HG03196 (cell line): ENCODE results near the gene ROBO4.

Experiments
- ATAC-seq: cut with Tn5 transposase; IDR thresholded peaks from one replicate; pipeline ENCODE4 v1.9.1; 2021; ENCODE audit not compliant: unreplicated experiment

ROBO4 gene

DNA sequence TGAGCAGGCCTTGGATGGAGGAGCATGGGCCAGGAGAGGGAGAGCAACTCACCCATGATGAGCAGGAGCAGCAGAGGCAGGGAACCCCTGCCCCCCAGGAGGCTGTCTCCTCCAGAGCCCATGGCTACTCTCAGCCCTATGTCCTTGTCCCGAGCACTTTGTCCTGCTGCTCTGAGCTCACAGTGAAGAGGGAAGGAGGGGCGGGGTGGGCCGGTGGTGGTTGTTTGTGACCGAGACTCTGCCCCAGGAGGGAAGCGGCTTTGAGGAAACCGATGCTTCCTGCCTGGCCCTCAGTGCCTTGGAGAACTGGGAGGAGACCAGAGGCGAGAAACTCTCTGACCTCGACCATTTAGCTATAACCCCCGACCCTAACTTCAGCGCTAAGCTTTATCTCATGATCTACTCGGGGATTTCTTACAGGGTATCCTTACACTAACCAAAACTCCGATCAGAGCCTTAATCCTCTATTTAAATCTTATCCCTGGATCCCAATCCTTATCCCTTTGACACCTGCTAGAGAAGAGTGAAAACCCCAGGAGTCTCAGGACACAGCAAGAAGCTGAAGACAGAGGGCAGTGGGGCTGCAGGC, at the start of gene ROBO4:
Gene ROBO4, minus strand, starts transcription at position 192 of the 589 bp plus-strand sequence. Its CDS starts 70 bp downstream, at position 122.
- no peak for ATAC-seq

DNA sequence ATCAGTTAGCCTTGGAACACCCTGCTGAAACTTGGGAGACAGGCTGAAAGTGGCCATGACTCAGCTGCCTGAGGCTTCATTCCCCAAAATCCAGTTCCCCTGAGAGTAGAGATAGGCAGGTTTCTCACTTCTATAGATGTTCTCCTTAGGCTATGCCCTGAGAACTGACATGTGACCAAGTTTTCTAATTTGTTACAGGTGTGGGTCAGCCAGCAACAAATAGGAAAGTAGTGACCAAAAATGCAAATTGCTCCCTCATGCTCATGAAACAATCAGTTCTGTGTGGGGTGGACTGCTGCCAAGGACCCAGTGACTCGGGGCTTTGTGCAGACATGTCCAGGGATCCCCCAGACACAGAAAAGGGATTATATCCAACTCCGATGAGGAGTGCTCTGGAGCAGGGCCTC, 49.1 kb upstream of the ROBO4 start:
- no peak for ATAC-seq

DNA sequence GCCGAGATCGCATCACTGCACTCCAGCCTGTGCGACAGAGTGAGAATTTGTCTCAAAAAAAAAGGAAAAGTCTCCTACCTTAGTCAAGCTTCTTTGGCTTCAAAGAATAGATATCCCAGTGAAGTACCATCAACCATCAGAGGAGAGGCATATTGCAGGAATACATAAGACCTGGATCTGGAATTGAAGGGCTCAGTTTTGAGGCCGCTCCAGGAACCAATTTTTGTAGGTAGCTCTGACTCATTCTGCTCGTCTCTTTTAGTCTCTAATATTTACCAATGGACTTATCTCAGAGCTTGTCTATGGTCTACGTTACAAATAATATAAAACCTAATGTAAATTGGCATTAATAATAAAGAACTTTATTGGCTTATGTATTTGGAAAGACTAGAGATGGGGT, 48.2 kb upstream of the ROBO4 start:
- no peak for ATAC-seq

DNA sequence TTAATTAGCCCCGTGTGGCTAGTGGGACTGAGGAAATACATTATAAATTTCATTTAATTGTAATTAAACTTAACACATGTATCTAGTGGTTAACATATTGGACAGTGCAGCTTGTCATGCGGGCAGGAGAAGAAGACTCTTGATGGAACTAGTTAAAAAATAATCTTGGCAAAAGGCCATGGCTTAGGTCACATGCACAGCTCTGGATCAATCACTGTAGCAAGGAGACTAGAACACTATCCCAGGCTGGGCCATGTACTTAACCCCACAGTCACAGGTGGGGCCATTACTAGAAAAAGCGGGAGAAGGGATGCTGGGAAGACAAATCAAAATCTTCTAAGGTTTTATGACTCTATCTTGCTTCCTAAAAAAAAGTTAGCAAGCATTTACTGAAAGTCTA, 46.9 kb upstream of the ROBO4 start:
- ATAC-seq: no peak

DNA sequence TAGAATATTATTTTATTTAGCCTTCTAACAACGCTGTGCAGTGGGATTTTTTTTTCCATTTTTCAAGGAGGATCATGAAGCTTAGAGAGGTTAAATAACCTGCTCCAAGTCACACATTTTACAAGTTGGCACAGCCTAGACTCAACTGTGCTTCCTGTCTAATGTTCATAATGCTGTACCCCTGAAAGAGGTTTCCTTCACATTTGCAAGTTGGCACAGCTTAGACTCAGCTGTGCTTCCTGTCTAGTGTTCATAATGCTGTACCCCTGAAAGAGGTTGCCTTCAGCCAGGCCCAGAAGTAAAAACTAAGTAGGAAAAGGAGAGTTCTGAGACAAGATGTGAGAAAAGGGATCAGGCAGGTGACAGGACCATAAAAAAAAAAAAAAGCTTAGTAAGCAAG, 46.1 kb upstream of the ROBO4 start:
- no peak for ATAC-seq

DNA sequence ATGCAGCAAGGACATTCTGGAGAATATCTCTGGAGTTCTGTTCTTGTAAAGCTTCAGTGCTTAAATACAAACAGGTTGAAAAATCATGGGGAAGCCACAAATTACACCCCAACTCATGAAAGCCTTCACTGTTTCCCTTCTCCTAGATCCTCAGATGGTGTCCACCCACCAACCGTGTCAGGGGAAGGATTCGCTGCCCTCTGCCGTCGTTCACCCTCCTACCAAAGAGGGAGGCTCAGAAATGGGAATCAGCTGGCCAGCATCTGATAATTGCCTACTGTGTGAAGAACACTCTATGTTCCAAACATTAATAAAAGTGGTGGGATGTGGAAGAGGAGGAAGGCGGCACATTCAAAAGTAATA, 45.6 kb upstream of the ROBO4 start:
- no peak for ATAC-seq

DNA sequence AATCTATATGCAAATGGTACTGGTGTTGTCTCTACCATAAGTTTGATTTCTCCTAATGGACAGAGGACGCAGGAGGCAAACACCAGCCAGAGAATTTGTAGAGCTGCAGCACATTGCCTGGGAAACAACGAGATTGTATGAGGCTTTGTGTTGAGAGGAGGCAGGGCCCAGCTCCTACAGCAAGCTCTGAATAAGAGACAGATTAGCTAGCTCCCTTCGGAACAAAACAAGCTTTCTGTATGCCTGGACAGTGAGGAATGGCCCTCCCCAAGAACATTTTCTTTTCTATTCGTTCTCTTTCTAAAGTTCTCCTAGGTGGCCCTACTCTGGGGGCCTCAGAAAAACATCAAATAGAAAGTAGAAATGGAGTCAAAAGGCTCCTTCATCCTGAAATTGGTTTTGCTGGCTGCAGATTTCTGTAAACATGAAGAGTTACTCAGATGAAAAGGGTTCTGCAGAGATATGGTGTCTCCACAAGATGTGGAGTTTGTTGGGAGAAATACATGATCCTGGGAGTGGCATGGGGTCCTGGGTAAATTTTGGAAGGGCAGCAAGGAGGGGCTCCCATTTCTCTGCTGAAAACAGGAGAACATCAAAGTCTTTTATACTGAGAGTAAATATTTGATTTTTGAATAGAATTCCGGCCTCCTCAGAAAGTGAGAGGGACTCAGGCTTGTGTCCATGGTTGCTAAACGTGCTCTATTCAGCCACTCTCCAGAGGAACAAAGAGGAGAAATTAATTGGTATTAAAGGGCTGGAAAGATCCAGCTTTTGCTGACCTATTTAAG, 45.0 kb upstream of the ROBO4 start:
- no peak for ATAC-seq

DNA sequence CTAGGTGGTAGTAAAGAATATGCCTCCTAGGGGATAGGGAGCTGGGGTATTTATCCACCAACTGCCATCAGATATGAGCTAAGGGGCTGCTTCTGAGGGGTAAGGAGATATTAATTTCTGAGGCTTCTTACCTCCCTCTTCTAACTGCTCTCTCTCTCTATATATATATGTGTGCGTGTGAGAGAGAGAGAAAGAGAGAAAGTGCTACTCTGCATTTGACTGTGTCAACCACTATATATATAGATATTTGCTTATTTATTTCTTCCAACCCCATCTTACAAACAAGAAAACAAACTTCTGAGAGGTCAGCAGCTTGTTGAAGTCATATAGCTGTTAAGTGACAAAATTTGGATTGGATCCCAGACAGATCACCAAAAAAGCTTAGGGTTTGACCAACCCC, 44.0 kb upstream of the ROBO4 start:
- ATAC-seq: no peak

DNA sequence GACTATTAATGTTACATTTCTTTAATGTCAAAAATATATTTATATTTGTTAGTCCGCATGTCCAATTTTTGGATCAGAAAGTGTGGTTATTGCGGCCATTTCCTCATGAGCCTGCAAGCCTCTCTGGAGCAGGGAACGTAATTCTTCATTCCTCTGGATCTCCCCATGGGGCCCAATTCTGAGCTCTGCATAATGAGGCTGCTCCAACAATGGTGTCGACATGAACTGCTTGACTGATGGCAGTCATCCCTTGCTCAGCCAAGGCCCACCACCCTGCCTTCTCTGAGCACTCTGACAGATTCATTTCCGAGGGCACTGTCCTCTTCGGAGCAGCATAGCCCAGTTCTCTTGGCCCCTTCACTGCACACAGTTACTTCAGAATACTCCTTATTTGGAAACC, 41.3 kb upstream of the ROBO4 start:
- no peak for ATAC-seq

DNA sequence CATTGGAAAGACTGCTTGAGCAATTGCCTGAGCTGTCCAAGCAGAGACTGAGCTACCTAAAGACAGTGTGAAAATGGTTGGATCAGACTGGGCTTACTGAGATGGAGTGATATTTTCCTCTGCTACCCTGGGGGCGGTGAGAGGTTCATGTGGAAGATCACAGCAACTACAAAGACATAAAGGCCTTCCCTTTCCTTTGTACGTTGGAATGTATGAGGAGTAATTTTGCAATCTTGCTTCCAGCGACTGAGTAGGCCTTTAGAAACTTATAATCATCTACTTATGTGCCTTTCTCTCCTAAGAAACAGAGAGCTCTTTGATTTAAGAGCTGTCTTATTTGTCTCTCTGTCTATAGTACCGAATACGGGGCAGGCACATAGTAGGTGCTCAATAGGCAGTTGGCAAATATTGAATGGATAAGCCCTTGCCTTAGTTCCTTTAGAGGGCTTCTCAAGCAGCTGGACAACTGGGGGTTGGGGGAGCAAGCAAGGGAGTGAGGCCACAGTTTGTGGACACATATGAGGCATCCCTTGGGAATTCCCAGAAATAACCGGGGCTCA, 40.6 kb upstream of the ROBO4 start:
- ATAC-seq: no peak

DNA sequence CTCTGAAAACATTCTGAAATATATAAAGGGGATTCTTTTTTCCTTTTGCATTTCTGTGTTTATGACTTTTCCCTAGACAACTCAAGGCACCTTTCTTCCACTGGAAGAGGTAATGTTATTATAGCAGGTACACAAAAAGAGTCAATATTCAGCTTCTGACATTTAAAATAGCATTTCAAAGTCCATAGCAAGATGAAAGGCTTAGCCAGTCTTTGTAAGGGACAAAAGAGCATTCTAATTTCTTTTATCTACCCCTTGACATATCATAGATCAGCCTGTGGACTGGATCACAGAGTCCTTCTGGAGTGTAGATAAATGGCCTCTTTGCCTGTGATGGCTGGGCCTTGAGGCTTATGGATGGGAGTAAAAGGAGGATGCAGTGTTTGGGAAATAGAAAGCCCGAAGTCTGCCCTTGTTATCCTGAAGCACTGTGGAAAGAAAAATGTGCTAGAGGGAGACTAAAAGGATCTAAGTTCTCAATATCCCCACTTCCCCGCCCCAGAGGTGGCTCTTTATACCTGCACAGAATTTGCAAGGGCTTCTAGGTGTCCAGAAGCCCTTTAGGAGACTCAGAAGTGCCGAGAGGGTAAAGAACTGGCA, 39.8 kb upstream of the ROBO4 start:
- ATAC-seq: no peak

DNA sequence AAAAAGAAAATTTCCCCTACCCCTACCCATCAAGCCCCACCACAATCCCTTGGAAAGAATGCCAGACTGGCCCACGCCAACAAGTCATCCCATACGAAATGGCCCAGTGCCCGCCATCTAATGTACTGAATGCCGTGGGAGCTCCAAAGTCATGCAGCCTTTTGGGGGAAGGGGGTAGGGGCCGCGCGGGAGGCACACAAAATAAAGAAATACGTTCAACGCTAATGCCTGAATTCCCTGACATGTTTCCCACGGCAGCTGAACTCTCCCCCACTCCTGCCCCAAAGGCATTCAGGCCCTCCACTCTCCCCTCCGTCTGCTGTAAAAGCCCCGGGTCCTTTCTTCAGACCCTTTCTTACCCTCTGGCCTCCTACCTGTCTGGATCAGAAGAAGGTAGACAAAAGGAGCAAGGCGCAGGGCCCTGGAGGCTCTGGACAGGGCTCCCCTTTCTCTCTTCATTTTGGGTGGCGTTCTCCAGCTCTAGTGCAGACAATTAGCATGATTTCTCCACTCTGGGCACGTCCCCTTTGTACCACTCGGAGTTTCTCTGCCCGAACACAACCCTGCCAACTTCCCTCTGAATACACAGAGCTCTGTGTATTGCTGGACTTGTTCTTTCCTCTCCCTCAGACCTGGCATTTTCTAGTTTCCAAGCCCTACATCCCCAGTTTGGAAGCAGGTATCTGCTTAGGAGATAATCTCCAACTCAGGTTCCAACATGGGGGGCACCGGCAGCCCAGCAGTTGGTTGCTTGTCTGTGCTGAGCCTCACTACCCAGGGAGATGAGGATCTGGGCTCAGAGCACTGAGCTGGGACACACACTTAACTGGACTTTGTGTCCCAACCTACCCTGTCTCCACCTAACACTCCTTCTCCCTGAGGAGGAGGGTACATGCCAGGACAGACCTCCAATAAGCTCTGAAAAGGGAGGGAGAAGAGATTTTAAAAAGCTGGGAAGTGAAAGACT, 38.2 kb upstream of the ROBO4 start, which contains the start of gene HEPACAM:
Gene HEPACAM, minus strand, starts transcription at position 500 of the 967 bp plus-strand sequence. Its CDS starts 41 bp downstream, at position 459.
- ATAC-seq: no peak

DNA sequence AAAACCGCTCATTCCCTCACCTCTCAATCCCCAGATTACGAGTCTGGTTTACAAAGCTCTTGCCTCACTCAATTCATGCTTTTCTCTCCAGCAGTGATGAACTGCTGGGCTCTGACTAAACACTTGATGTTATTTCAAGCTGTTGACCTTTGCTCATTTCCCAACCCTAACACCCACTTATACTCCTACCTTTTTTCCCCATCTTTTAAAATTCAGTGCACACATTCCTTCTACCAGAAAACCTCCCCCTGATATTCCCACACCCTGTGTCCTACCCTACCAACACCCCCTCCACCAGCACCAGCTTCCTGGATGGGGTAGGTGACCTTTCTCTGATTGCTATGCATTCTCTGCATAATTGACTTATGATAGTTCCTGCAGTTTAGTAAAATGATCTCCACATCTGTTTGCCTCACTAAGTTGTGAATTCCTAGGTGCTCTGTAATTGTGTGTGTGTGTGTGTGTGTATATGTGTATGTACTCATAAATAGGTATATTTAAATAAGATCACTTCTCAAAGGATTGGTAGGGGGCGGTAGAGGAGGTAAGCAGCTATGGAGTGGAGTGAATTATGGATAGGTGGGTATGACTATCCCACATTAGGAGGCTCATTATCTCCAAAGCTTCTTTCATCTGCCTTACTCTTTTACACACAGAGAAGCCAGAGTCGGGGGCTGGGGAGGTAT, 37.3 kb upstream of the ROBO4 start:
- no peak for ATAC-seq

DNA sequence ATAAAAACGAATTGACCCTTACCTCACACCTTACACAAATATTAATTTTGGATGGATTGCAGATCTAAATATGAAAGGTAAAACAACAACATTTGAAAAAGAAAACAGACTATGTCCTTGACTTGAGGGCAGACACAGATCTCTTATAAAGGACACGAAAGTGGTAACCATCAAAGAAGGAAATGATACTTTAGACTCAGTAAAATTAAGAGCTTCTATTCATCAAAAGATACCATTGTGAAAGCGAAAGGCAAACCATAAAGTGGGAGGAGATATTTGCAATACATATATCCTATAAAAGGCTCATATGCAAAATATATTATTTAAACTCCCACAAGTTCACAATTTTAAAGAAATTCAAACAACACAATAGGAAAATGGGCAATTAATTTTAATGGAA, 33.1 kb upstream of the ROBO4 start:
- peak; percentile 81 for ATAC-seq

DNA sequence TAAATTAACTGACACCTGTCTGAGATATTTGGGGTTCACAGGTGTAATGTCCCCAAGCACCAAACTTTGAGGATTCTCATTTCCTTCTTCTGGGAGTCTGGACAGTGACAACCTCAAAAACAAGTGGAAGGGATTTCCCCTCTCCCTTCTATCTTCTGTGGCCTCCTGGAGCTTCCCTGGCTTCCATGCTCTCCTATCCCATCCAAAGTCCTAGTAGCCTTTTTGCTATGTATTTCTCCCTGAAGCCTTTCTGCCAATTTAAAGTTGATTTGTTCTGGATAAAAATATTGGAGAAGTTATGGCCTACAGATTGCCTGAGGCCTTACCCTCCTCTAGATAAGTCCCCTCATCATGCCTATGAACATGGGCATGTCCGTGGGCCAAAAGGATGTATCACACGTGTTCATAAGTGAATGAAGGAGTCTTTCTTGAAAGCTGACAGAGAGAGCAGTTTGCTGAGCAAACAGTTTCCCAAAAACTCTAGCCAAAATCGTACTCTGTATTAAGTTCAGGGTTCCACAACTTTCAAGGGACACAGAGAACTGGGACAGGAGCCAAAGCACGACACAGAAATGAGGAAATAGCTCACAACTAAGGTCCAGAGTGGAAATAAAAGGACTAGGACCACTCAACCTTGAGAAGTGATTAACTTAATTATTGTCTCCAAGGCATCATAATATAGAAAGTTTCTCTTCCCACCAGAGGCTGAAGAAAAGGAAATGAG, 31.4 kb upstream of the ROBO4 start:
- no peak for ATAC-seq

DNA sequence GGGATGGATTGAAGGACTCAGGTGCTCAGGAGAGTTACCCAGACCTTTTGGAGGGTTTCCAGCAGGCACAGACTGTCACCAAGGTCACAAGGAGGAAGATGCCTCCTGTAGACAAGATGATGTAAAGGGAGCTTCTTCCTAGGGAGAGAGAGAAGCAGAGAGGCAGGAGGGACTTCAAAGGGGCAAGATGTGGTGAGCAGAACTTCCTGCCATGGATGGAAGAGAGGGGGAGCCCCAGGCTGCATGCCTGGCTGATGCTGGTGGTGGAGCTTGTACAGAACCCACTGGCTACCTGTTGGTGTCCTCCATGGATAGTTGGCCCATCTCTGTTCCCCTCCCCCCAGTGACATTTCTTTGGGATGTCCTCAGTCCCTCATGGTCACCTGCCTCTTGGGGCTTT, 25.6 kb upstream of the ROBO4 start:
- no peak for ATAC-seq

DNA sequence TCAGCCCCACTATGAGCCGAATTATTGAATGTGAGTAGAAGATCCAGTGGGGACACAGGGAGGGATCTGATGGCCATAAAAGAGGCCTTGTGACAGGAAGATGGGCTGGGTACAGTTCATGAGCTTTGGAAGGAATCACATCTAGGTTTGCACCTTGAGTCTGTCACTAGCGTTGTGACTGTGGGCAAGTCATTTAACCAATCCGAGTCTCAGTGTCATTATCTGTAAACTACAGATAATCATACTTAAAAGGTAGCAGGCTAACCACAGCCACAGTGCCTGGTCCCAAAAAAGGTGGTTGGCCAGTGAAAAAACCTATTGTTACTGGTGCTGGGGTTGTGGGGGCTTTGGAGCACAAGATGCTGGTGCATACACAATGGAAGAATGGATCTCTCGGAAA, 25.2 kb upstream of the ROBO4 start:
- no peak for ATAC-seq

DNA sequence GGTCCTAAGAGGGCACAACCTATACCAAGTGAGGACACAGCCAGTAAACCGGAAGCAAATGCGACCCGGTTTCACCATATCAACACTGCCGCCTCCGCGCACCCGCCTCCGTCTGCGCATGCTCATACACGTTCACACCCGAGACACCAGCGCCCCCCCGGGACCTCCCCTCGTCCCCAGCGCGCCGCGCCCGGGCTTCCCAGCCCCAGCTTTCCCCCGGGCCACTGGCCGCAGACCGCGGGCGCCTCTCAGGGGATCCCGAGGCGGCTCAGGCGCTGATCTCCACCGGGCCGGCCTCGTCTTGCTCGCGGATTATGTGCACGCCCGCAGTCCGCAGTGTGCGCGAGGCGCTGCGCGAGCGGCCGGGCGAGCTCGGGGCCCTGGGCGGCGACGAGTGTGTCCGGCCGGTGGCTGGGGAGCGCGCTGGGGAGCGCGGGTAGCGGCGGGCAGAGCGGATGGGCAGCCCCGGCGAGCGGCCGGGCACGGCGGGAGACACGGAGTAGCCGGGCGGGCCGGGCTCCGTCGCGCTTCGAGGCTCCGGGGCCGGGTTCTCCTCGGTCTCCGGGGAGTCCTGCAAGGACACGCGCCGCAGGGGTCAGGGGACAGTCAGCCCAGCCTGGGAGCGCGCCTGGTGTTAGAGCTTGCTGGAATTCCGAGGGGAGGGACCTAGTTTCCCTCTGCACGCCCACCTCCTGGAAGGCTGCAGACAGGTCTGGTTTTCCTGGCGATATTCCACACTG, 23.4 kb upstream of the ROBO4 start:
- ATAC-seq: peak; percentile 69

DNA sequence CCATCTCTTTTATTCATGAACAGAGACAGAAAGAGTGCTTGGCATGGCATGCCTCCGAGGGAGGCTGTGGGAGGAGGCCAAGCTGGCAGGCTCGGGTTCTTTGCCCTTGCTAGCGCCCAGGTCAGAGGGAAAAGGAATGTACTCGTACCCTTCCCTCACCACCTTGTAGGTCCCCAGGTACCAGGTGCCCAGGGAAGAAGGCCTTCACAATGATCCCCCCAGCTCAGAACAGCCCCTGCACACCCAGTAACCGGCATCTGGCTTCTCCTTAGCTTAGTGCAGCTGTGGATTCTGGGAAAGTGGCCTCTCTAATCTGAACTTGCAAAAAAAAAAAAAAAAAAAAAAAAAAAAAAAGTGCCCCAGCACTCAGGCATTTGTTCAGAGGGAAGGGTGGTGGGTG, 22.7 kb upstream of the ROBO4 start:
- no peak for ATAC-seq
